Astrocyte of the spinal cord (primary cell): ENCODE data around the gene PARP1.

ENCODE experiments used
- DNase-seq: peaks from one replicate; pipeline ENCODE4 v3.0.0; 2011; ENCODE audit warnings: low read depth, low spot score
- H3K4me3 ChIP-seq: 2 replicates; pipeline ENCODE4 v1.5.1; 2011; ENCODE audit warnings: low read depth, mild to moderate bottlenecking, low read length, moderate library complexity
- CTCF ChIP-seq: IDR thresholded peaks from 2 replicates; pipeline ENCODE4 v1.5.1; 2012; ENCODE audit warnings: low read depth, mild to moderate bottlenecking, low read length, inconsistent platforms
- in situ Hi-C: cut with HindIII; loops from 2 replicates; pipeline ENCODE4 v1.10.0; 2017; ENCODE audit warnings: low sequenced_read_pairs

Gene PARP1

GRCh38 chr1:226425431-226426031, 17.6 kb upstream of the PARP1 start:
- DNase-seq = no peak
- in situ Hi-C loops = no loop called here
- no peak overlapping the region for H3K4me3 ChIP-seq

GRCh38 chr1:226425004-226425378, 17.1 kb upstream of the PARP1 start:
- in situ Hi-C loops = no loop called here
- DNase-seq = no peak
- no peak overlapping the region for H3K4me3 ChIP-seq
- TF ChIP-seq CTCF = no peak

More at GRCh38 chr1:226425431-226426031, 17.6 kb upstream of the PARP1 start:
- no peak for TF ChIP-seq CTCF

- peak; percentile 61 for TF ChIP-seq CTCF
- in situ Hi-C loops = no loop called here
- H3K4me3 ChIP-seq = no peak overlapping the region
- peak; percentile 38 for DNase-seq
Measured at GRCh38 chr1:226424221-226425003, 16.5 kb upstream of the PARP1 start.

GRCh38 chr1:226422478-226422877, 14.6 kb upstream of the PARP1 start:
- H3K4me3 ChIP-seq = no peak overlapping the region
- TF ChIP-seq CTCF = no peak
- DNase-seq = no peak
- in situ Hi-C loops = no loop called here

- no peak for DNase-seq
- H3K4me3 ChIP-seq = no peak overlapping the region
- no peak for TF ChIP-seq CTCF
- in situ Hi-C loops = no loop called here
Measured at GRCh38 chr1:226420897-226421296, 13.0 kb upstream of the PARP1 start.

GRCh38 chr1:226420328-226420727, 12.4 kb upstream of the PARP1 start:
- no peak overlapping the region for H3K4me3 ChIP-seq
- TF ChIP-seq CTCF = no peak
- in situ Hi-C loops = no loop called here
- no peak for DNase-seq
